NCI-H345 treated with DMSO at 0.1 percent for 48 hours (cell line): Measurements from ENCODE around the gene ASB2.
A peak's percentile ranks its signal among the peaks of the same experiment; 100 is the strongest.

ENCODE experiments used
- DNase-seq: peaks from one replicate; lab custom pipeline; 2025; ENCODE audit not compliant: unreplicated experiment; lab: John Stamatoyannopoulos, UW

Gene ASB2

GRCh38 chr14:93980456-93981201 is 4.3 kb upstream of the ASB2 start:
- no peak for DNase-seq

GRCh38 chr14:93978735-93979134 is 2.4 kb upstream of the ASB2 start:
- no peak for DNase-seq

- DNase-seq = no peak
These were observed 1.6 kb upstream of the ASB2 start for GRCh38 chr14:93977790-93978581.

- DNase-seq = no peak
These were observed 801 bp upstream of the ASB2 start for GRCh38 chr14:93977171-93977570.

GRCh38 chr14:93975791-93976476 is 436 bp downstream of the ASB2 start:
- DNase-seq = no peak

- no peak for DNase-seq
These were observed 1.5 kb downstream of the ASB2 start for GRCh38 chr14:93974833-93975232.

GRCh38 chr14:93974299-93974698 is 2.1 kb downstream of the ASB2 start:
- DNase-seq = no peak

- DNase-seq = no peak
These were observed 2.8 kb downstream of the ASB2 start for GRCh38 chr14:93973607-93974006.

- DNase-seq = no peak
These were observed 3.7 kb downstream of the ASB2 start for GRCh38 chr14:93972618-93973205.

- no peak for DNase-seq
These were observed 4.7 kb downstream of the ASB2 start for GRCh38 chr14:93971635-93972027.

- no peak for DNase-seq
These were observed 5.3 kb downstream of the ASB2 start for GRCh38 chr14:93970965-93971634.

- peak; percentile 13 for DNase-seq
These were observed 5.8 kb downstream of the ASB2 start for GRCh38 chr14:93970585-93970964.

GRCh38 chr14:93969082-93969828 is 7.1 kb downstream of the ASB2 start:
- no peak for DNase-seq

- no peak for DNase-seq
These were observed 8.6 kb downstream of the ASB2 start for GRCh38 chr14:93967637-93968250.

GRCh38 chr14:93965946-93966474 is 10.4 kb downstream of the ASB2 start:
- DNase-seq = no peak

GRCh38 chr14:93965287-93965821 is 11.0 kb downstream of the ASB2 start:
- no peak for DNase-seq

GRCh38 chr14:93964820-93965286 is 11.5 kb downstream of the ASB2 start:
- no peak for DNase-seq

- DNase-seq = no peak
These were observed 12.1 kb downstream of the ASB2 start for GRCh38 chr14:93964281-93964680.

- no peak for DNase-seq
These were observed 12.7 kb downstream of the ASB2 start for GRCh38 chr14:93963692-93964091.
